Measurements from ENCODE around the gene ACSS2.

ACSS2 gene

DNA sequence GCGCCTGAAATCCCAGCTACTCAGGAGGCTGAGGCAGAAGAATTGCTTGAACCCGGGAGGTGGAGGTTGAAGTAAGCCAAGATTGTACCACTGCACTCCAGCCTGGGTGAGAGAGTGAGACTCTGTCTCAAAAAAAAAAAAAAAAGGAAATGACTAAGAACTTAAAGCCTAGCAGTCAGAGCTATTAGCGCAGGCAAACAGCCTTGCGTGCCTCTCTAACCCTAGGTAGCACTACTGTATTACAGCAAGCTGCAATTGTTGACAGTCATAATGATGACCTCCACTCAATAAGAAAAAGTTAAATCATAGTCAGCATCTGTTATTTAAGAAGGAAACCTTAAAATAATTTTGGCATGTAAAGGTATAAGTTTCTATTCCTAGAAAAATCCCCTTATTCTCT lies 64.8 kb downstream of the ACSS2 start:
- no peak for DNase-seq
- TF ChIP-seq POLR2A (IDR thresholded peaks at IDR 0.05; ENCODE audit: low read length) (no peak), GATA1 (IDR thresholded peaks at IDR 0.05; ENCODE audit: low read depth, low read length) (no peak)

DNA sequence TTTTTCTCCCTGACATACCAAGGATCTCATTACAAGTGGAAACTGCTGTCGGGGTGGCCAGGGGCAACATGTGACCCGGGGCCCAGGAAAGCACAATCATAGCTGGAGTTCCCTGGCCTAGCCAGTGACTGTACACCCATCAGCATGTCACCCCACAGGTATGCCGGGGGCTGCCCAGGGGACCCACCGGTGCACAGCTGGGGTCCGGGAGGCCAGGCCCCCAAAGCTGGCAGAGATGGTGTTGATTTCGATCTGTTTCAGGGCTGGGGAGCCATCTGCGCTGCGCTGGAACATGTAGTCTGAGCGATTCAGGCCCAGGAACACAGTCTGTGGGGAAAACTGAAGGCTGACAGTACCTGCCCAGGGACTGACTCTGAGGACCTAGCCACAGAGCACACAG lies 65.9 kb downstream of the ACSS2 start:
- TF ChIP-seq GATA1 (IDR thresholded peaks at IDR 0.05; ENCODE audit: low read depth, low read length): no peak
- no peak for TF ChIP-seq POLR2A (IDR thresholded peaks at IDR 0.05; ENCODE audit: low read length)
- DNase-seq: no peak

DNA sequence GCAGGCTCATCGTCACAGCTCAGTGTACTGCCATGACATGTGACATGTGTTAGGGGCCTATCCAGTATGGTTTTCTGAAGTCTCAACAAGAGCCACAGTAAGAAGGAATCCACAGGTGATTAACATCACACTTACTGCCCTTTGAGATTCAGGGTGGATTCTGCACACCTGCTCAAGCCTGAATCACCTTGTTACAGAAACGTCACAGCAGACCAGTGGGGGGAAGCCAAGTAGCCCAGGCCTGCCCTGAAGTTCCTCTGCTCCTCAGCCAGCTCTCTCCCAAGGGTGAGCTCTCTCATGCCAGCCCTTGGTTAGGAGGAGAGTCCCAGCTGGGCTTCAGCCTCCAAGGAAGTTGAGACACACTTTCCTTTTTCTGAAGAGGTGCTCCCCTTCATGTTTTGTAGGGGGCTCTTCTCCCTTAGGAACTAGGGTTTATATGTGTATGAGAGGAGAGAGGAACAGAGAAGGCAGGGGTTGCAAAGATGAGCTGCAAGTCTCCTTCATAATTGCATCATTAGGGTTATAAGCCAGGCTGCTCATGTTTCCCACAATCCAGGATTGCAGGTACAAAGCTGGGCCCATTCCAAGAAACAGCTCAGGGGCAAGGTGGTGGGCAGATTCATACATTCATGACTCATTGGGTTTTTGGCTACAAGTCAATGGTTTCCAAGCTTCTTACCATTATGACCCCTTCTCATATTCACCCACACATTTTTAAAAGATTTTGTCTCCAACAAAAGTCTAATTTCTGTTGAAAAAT lies 67.6 kb downstream of the ACSS2 start:
- DNase-seq: no peak
- TF ChIP-seq POLR2A (IDR thresholded peaks at IDR 0.05; ENCODE audit: low read length) (no peak), GATA1 (IDR thresholded peaks at IDR 0.05; ENCODE audit: low read depth, low read length) (no peak)

DNA sequence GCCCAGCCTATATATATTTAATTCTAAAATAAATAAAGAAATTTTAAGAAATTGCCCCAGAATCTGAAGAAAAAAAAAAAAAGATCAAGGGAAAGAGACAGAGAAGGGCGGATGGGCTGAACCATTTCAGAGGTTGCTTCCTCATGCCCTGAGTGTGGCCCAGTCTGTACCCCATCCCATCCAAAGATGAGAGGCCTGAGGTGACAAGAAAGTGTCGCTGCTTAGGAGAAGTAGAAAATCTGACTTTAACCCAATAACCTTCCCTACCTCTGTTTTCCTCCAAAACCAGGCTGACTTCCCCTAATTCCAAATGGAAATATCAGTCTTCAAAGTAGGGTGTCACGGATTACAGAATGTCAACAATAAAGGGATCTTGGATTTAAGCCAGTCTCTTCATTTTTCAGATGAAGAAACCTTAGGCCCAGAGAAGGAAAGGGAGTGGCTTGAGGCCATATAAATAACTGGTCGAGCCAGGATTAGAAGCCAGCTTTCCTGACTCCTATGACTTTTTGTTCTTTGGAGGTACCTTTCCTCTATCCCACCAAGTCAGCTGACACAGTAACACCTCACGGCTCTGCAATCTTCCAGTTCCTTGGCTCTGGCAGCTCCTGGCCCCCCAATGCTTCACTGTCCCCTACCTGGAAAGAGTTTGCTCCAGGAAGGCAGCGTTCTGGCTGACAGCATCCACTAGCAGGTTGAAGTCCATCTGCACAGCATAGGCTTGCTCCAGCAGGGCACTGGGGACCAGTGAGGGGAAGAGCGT lies 69.1 kb downstream of the ACSS2 start:
- TF ChIP-seq POLR2A (IDR thresholded peaks at IDR 0.05; ENCODE audit: low read length): no peak
- no peak for DNase-seq

DNA sequence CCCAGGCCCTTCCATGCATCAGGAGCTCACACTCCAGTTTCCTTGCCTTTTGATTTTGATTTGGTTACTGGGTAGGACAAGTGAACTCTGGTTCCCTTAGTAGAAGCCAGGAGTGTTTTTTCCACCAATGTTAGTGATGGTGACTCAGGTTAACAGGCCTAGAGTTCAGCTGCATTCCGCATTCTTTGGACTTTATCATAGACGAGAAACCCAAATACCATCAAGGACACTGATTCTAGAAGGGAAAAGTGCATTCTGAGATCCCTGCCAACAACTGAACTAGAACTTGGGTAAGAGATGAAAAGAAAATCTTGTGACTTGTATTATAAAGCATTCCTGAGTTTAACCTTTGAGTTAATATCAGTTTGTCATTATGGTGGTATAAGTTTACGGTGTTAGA lies 70.2 kb downstream of the ACSS2 start:
- TF ChIP-seq POLR2A (IDR thresholded peaks at IDR 0.05; ENCODE audit: low read length): no peak
- DNase-seq: no peak

DNA sequence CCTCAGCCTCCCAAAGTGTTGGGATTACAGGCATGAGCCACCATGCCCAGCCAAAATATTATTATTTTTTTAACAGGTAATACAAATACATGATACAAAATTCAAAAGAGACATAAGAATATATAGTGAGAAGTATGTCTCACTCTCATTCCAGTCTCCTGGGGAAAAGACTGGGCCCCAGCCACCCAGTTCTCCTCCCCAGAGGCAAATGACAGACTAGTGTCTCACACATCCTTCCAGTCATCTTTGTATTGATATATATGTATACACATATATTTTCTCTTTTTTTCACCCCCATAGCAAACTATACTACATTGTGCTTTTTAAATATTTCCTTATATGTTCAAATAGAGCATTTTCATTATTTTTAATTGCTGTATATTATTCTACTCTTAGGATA lies 70.9 kb downstream of the ACSS2 start:
- TF ChIP-seq POLR2A (IDR thresholded peaks at IDR 0.05; ENCODE audit: low read length): no peak
- TF ChIP-seq GATA1 (IDR thresholded peaks at IDR 0.05; ENCODE audit: low read depth, low read length): no peak
- no peak for DNase-seq

DNA sequence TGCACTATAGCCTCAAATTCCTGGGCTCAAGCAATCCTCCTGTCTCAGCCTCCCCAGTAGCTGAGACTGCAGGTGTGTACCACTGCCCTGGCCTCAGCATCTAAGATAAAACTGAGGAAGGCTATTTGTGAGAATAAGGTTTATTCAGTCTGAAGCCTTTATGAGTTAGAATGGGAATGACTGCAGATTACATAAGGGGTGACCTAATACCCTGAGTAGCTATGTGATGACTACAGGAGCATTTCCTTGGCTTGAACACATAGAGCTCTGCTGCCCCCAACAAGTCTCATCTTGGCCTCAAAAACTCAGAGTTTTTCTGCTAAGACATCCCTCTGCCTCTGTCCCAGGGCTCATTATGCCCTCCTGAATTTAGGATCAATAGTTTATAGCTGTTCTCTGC lies 71.6 kb downstream of the ACSS2 start:
- DNase-seq: peak in 1 of 2 experiments; percentile 28
- no peak for TF ChIP-seq POLR2A (IDR thresholded peaks at IDR 0.05; ENCODE audit: low read length)
- TF ChIP-seq GATA1 (IDR thresholded peaks at IDR 0.05; ENCODE audit: low read depth, low read length): no peak

DNA sequence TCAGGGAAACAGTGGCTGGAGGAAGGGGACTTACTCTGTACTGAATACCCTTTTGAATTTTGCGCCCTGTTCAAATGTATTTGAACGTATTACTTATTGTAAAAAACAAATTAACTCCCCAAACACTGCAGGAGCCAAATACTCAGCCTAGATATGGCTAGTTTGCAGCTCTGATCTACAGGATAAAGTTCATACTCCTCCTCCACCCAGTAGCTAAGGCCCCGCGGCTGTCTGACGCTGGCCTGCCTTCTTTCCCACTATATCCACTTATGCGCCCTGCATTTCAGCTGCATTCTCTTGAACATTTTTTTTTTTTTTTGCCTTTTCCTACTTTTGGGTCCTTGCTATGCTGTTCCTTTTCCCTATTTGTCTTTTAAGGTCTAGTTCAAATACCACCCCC lies 72.7 kb downstream of the ACSS2 start:
- peak; percentile 17 to 18 for DNase-seq
- TF ChIP-seq POLR2A (IDR thresholded peaks at IDR 0.05; ENCODE audit: low read length): no peak
- TF ChIP-seq GATA1 (IDR thresholded peaks at IDR 0.05; ENCODE audit: low read depth, low read length): no peak

DNA sequence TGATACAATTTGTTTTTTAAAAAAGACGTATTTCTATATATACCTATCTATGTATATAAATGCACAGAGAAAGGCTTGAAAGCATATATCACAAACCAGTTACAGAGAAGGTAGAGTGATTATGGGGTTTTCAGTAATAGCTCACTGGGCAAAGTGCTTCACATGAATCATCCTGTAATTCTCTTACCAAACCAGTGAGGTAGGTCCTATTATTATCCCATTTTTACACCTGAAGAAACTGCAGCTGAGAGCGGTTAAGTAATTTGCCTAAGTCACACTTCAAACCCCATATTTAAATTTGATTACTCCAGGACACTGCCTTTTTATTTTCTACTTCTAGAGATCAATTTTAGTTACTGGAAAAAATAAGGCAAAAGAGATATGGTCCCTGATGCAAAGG lies 74.8 kb downstream of the ACSS2 start:
- DNase-seq: no peak
- TF ChIP-seq GATA1 (IDR thresholded peaks at IDR 0.05; ENCODE audit: low read depth, low read length): no peak
- no peak for TF ChIP-seq POLR2A (IDR thresholded peaks at IDR 0.05; ENCODE audit: low read length)

DNA sequence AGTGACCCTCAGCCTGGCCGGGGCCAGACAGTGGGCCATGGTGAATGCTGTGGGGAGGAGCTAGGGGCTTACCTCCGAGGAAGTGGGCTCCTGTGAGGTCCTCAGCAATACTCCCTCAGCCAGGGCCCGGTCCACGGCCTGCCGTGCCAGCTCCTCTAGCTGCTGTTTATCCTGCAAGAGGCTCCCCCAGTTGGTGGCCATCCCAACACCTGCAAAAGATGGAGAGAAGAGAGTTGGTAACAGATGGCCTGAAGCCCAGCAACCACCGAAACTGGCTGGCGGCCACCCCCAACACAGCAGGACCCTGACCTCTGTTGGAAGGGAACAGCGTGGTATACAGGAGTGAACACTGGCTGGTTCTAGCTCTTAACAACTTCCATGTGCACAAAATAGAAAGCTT lies 75.2 kb downstream of the ACSS2 start:
- no peak for DNase-seq
- TF ChIP-seq POLR2A (IDR thresholded peaks at IDR 0.05; ENCODE audit: low read length) (no peak), GATA1 (IDR thresholded peaks at IDR 0.05; ENCODE audit: low read depth, low read length) (no peak)

DNA sequence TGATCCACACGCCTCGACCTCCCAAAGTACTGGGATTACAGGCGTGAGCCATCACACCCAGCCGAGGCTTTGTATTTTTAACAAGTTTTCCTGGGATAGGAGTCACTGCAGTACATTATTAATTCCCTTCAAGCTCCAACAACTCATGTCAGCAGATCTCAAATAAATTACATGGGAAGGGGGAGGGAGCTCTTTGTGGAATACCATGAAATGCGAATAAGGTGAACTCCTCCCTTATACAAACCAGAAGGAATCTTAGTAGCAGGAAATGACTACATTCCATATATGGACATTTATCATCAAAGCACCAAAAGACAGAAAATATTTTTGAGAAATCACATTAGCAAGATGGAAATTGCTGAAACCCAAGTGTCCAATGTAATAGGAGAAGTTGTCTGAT lies 76.3 kb downstream of the ACSS2 start:
- DNase-seq: no peak
- TF ChIP-seq POLR2A (IDR thresholded peaks at IDR 0.05; ENCODE audit: low read length) (no peak), GATA1 (IDR thresholded peaks at IDR 0.05; ENCODE audit: low read depth, low read length) (no peak)

DNA sequence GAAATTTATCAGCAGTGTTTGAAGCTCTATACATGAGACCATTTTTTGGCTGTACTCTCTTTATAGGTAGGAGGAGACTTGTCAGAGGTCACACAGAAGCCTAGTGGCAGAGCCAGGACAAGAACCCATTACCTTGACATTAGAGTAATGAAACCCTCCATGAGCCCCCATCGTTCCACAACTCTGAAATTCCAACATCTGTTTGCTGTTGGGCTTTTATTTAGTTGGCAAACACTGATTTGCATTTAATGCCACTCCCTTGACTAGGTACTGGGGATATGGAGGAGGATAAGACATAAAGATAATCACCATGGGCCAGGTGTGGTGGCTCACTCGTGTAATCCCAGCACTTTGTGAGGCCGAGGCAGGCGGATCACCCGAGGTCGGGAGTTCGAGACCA lies 77.5 kb downstream of the ACSS2 start:
- TF ChIP-seq POLR2A (IDR thresholded peaks at IDR 0.05; ENCODE audit: low read length): no peak

DNA sequence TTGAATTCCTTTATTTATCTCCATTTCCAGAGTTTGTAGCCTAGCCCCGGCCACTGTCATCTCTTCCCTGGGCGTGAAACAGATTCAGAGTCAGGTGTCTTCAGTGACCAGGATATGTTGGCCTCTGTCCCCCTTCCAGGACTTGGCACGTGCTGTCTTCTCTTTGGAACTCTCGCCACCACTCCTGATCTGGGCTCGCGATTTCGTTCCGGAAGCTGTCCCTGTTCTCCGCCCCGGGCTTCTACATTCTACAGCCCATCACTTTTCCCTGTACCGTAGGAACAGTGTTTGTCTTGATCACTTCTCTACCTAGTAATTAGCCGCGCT lies 78.5 kb downstream of the ACSS2 start:
- TF ChIP-seq GATA1 (IDR thresholded peaks at IDR 0.05; ENCODE audit: low read depth, low read length) (no peak), POLR2A (IDR thresholded peaks at IDR 0.05; ENCODE audit: low read length) (no peak)
- DNase-seq: peak in 1 of 2 experiments; percentile 73

More for the DNA sequence above, 77.5 kb downstream of the ACSS2 start:
- no peak for DNase-seq

DNA sequence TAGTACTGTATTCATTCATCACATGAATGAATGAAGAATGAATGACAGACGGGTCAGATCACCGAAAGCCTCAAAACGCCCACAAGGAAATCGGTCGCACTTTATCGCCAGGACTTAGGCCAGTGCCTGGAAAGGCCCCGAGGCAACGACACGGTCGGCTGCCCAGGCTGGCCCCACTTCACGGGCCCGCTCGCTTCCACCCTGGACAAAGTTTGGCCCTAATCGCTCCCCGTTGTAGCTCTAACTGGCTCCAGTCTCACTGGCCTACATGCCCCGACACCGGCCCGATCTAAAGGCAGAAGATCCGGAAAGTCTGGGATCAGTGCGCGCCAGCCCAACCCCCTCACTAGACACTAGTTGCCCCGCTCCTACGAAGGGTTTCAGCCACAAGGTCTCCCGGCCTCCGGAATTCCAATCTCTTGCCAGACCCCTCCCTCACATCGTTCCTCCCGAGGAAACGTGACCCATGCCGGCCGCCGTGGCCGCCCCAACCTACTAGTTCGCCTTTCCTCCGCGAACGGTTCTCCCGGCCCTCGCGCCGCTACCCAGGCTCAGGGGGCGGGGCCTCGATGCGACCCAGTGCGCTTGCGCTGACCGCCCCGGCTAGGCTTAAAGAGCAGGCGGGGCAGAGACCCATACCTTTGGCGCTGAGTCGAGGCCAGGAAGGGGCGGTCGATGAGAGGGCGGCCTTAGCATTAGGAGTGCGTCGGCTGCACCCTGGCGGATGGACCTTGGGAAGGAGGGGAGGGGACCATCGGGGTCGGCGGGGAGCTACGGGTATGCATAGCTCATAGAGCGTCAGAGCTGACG lies 79.0 kb downstream of the ACSS2 start, which contains the start of the genes GSS and MYH7B:
GSS (minus strand) TSS at position 576 of the 810 bp plus-strand sequence. CDS start 3,954 bp downstream, outside the sequence.
MYH7B (plus strand) TSS at position 638 of the 810 bp plus-strand sequence. CDS start 22,138 bp downstream, outside the sequence.
- TF ChIP-seq POLR2A (IDR thresholded peaks at IDR 0.05; ENCODE audit: low read length) (peak; percentile 92), GATA1 (IDR thresholded peaks at IDR 0.05; ENCODE audit: low read depth, low read length) (no peak)
- DNase-seq: peak; percentile 95 to 97

All from erythroblast (primary cell).